DND-41 (cell line): ENCODE measurements around the gene SEMA5A.

Experiments
- ATAC-seq: fragments of 200-7000 bp; cut with Tn5 transposase; 3 replicates; pipeline ENCODE4 v1.9.1; 2021; ENCODE audit warnings: low read depth; ENCODE audit not compliant: insufficient read depth
- DNase-seq: peaks from one replicate; pipeline ENCODE4 v3.0.0-alpha.2; 2020
- H2AFZ ChIP-seq: 2 replicates; pipeline ENCODE4 v1.6.0; 2012; ENCODE audit warnings: low read depth, low read length
- H3K27ac ChIP-seq: 2 replicates; pipeline ENCODE4 v1.5.1; 2012; ENCODE audit warnings: low read length, inconsistent platforms
- H3K27me3 ChIP-seq: fragments of 200-600 bp; sonication (generic); 2 replicates; pipeline ENCODE4 v1.6.0; 2012; ENCODE audit warnings: low read length, mild to moderate bottlenecking, inconsistent platforms; ENCODE audit not compliant: insufficient read depth, poor library complexity
- H3K36me3 ChIP-seq: 2 replicates; pipeline ENCODE4 v1.5.1; 2012; ENCODE audit warnings: low read length, inconsistent platforms; ENCODE audit not compliant: insufficient read depth
- H3K4me1 ChIP-seq: 2 replicates; pipeline ENCODE4 v1.5.1; 2012; ENCODE audit warnings: mild to moderate bottlenecking, low read length; ENCODE audit not compliant: insufficient read depth
- H3K4me2 ChIP-seq: 2 replicates; pipeline ENCODE4 v1.6.0; 2012; ENCODE audit warnings: mild to moderate bottlenecking, moderate library complexity, low read length, inconsistent platforms; ENCODE audit not compliant: insufficient read depth
- H3K4me3 ChIP-seq, 2 experiments: fragments of 200-600 bp in 1 of 2; shearing (Covaris generic) in 1 of 2; 2 replicates each; pipeline ENCODE4 v1.5.1; 2012 to 2016; ENCODE audit warnings: inconsistent platforms in 2 of 2, low read length in 2 of 2, mild to moderate bottlenecking in 2 of 2, low read depth in 1 of 2, moderate library complexity in 1 of 2
- H3K79me2 ChIP-seq: 2 replicates; pipeline ENCODE4 v1.6.0; 2012; ENCODE audit warnings: low read length, inconsistent platforms; ENCODE audit not compliant: insufficient read depth
- H3K9ac ChIP-seq: 2 replicates; pipeline ENCODE4 v1.6.0; 2012; ENCODE audit warnings: low read depth, mild to moderate bottlenecking, inconsistent platforms, low read length, moderate library complexity
- H3K9me3 ChIP-seq: 2 replicates; pipeline ENCODE4 v1.5.1; 2012; ENCODE audit warnings: low read length, moderate library complexity, mild to moderate bottlenecking, inconsistent platforms; ENCODE audit not compliant: insufficient read depth, severe bottlenecking
- H4K20me1 ChIP-seq: 2 replicates; pipeline ENCODE4 v1.6.0; 2012; ENCODE audit warnings: low read length; ENCODE audit not compliant: insufficient read depth
- EZH2 ChIP-seq: IDR thresholded peaks from 3 replicates; pipeline ENCODE4 v1.6.1; 2012; ENCODE audit warnings: borderline replicate concordance, low read depth, mild to moderate bottlenecking, moderate library complexity, low read length, inconsistent platforms; ENCODE audit not compliant: severe bottlenecking
- TF ChIP-seq, protein P1 (sequence below): IDR thresholded peaks from 2 replicates; pipeline ENCODE4 v1.5.1; 2012; ENCODE audit warnings: borderline replicate concordance, low read length, moderate library complexity, mild to moderate bottlenecking; ENCODE audit not compliant: poor library complexity, severe bottlenecking; ENCODE audit errors: extremely low read depth

The SEMA5A gene

DNA sequence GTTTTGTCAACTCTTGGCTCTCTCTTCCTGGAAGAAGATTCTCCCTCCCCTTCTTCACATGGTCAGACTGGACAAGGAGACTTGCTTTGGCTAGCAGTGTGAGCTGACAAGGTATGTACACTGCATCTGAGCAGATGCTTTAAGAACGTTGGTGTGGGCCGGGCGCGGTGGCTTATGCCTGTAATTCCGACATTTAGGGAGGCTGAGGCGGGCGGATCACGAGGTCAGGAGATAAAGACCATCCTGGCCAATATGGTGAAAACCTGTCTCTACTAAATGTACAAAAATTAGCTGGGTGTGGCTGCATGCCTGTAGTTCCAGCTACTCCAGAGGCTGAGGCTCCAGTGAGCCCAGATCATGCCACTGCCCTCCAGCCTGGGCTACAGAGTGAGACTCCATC is 26.4 kb upstream of the SEMA5A start:
- DNase-seq (no peak), ATAC-seq (no peak)
- no peaks in the 10 kb centered on the region for H3K79me2 ChIP-seq
- TF ChIP-seq, protein P1, sequence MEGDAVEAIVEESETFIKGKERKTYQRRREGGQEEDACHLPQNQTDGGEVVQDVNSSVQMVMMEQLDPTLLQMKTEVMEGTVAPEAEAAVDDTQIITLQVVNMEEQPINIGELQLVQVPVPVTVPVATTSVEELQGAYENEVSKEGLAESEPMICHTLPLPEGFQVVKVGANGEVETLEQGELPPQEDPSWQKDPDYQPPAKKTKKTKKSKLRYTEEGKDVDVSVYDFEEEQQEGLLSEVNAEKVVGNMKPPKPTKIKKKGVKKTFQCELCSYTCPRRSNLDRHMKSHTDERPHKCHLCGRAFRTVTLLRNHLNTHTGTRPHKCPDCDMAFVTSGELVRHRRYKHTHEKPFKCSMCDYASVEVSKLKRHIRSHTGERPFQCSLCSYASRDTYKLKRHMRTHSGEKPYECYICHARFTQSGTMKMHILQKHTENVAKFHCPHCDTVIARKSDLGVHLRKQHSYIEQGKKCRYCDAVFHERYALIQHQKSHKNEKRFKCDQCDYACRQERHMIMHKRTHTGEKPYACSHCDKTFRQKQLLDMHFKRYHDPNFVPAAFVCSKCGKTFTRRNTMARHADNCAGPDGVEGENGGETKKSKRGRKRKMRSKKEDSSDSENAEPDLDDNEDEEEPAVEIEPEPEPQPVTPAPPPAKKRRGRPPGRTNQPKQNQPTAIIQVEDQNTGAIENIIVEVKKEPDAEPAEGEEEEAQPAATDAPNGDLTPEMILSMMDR: no peak
- no peak for TF ChIP-seq EZH2
- H3K36me3 ChIP-seq: no peaks in the 10 kb centered on the region
- no peak overlapping the region for H3K27ac ChIP-seq
- H2AFZ ChIP-seq: no peak overlapping the region
- H3K4me1 ChIP-seq: no peaks in the 10 kb centered on the region
- H4K20me1 ChIP-seq: no peaks in the 10 kb centered on the region
- no peak overlapping the region for H3K9ac ChIP-seq
- no peak overlapping the region for H3K4me2 ChIP-seq
- H3K27me3 ChIP-seq: no peaks in the 10 kb centered on the region
- no peaks in the 10 kb centered on the region for H3K9me3 ChIP-seq
- no peak overlapping the region for H3K4me3 ChIP-seq

- DNase-seq (no peak), ATAC-seq (no peak)
- Histone ChIP-seq H2AFZ (no peak overlapping the region), H3K9me3 (no peaks in the 10 kb centered on the region), H4K20me1 (no peaks in the 10 kb centered on the region), H3K36me3 (no peaks in the 10 kb centered on the region), H3K9ac (no peak overlapping the region), H3K4me2 (no peak overlapping the region), H3K27ac (no peak overlapping the region), H3K79me2 (no peaks in the 10 kb centered on the region), H3K4me3 (no peak overlapping the region), H3K27me3 (no peaks in the 10 kb centered on the region), H3K4me1 (no peaks in the 10 kb centered on the region)
- no peak for TF ChIP-seq EZH2
- TF ChIP-seq, protein P1: no peak
These were observed 25.0 kb upstream of the SEMA5A start for GRCh38 chr5:9570876-9571275.

DNA sequence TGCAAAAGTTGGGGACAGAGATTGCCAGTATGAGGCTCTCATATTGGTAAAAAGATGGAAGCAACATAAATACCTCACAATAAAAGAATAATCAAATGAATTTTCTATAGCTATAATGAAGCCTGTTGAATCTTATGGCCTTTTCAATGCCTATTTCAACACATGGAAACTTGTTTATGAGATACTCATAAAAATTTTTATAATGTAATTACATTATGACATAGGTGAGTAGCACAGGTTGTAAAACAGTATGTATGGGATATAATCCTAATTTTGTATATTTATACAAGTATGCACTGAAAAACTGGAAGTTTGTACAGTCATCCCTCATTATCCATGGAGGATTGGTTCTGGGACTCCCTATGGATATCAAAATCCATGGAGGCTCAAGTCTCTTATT is 21.2 kb upstream of the SEMA5A start:
- DNase-seq: no peak

More for the DNA sequence above, 21.2 kb upstream of the SEMA5A start:
- TF ChIP-seq, protein P1: no peak
- TF ChIP-seq EZH2: no peak
- no peak overlapping the region for H3K27ac ChIP-seq
- no peaks in the 10 kb centered on the region for H3K27me3 ChIP-seq
- H3K9ac ChIP-seq: no peak overlapping the region
- no peak for ATAC-seq
- H3K36me3 ChIP-seq: no peaks in the 10 kb centered on the region
- H3K4me3 ChIP-seq: no peak overlapping the region
- no peaks in the 10 kb centered on the region for H3K79me2 ChIP-seq
- no peak overlapping the region for H3K4me2 ChIP-seq
- H2AFZ ChIP-seq: no peak overlapping the region
- no peaks in the 10 kb centered on the region for H3K9me3 ChIP-seq
- H4K20me1 ChIP-seq: no peaks in the 10 kb centered on the region
- no peaks in the 10 kb centered on the region for H3K4me1 ChIP-seq
